Activated T-helper 1 cell treated with anti-CD3 and anti-CD28 coated beads, Interleukin-2, amount 50 U/mL, for 16 hours (primary cell): Measurements from ENCODE around the gene CLIC6.
A peak's percentile ranks its signal among the peaks of the same experiment; 100 is the strongest.

ENCODE experiments used
- DNase-seq, 2 donors: peaks; one replicate each; pipeline ENCODE4 v3.0.0-alpha.2; 2020; ENCODE audit warnings: low read depth in 1 of 2, low spot score in 1 of 2

Gene CLIC6

DNA sequence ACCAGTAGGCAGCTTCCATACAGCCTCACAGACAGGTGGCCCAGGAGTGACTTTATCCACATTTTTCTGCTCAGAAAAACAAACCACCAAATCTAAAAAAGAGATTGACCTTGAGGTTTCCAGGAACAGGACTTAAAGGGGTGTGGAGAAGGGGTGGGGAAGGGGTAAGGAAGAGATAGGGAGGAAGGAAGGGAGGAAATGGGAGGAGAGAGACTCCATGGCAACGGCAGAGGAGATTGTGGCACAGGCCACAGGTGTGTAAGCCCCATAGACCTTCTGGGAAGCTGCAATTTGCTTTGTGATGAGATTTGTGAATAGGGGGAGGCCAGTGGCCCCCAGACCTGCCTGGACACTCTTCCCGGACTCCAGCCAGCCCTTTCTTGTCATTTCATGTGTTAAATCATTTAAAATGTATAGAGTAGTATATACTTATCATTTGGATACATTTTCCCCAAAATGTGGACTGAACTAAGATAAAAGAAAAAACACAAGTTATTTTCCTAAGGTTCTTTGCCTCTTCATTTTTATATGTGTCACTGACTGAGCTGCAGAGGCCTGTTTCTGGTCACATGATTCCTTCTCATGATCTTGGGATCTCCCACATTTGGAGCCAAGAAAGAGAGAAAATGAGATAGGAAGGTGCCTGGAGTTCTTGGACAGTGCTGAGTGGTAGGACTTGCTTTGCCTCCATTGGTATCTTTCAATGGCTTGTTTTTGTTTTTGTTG, 55.5 kb downstream of the CLIC6 start:
- no peak for DNase-seq

DNA sequence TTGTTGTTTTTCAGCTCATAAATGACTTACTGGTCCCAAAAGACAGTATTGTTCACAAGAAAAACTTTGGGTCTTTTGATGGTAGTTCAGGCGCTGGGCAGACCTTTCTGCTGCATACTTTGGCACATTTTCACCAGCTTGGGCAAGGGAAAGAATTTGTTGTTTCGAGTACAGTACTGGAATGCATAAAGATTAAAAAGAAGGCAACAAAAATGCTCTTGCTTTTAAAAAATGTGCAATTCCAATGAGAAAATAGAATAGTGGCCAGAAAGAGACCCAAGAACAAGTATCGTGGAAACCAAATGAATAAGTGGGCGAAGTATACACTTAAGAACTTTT, 56.0 kb downstream of the CLIC6 start:
- DNase-seq, result no peak

DNA sequence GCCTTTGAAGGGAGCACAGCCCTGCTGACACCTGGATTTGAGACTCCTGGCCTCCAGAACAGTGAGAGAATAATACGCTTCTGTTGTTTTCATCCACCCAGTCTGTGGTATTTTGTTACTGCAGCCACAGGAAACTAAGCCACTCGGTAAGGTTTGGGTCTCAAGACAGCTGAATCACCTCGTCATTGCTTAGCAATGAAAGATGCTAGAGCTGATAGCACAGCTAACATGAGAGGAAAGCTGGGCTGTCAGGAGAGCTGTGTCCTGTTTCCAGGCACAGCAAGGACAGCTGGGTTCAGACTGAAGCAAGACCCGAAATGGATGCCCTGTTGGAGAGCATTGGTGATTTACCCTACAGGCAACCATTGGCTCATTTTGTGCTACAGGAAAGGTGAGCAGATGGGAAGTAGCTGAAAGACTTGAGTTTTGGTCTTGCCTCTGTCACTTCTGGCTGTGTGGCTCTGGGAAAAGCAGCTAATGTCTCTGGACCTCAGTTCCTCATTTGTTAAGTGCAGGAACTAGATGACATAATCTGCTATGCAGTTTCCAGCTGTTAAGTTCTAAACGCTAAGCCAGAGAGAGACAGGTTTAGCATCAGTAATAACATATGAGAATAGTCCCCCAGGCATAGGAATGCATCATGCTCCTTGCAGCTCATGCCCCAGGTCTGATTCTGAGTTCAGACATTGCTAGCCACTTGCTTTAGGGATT, 58.0 kb downstream of the CLIC6 start:
- no peak for DNase-seq

DNA sequence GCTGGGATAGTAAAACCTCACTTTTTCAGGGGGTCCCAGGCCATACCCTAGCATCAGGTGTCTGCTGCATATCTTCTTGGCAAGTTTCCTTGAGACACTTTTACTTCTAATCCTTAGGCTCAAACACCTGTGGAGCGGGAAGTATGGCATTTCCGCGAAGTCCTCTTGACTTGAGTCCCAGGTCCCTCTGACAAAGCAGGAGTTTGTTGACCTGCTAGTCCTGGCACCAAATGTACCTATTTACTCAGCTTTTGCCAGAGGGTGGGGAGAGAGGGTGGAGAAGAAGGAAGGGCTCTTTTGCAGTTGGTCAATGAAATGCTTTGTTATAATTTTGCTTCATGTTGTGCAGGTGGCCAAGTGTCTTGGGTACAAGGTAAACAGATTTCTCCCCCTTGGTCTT, 59.7 kb downstream of the CLIC6 start:
- no peak for DNase-seq

DNA sequence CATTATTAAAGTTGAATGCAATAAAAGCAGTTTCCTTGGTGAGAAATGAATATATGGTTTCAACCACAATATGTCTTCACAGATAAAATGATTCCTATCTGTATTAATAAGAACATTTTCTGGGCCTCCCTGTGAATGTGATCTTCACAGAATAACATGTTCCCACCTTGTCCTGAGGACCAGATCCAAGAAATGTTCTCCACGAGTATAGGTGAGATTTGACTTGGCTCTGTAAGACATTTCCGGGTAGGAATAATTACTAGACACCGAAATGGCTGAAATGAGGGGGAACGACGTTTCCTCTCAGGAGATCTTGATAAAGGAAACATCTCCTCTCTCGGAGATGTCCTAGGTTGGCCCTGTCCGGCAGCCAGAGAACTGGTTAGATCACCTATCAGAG, 61.4 kb downstream of the CLIC6 start:
- DNase-seq, result no peak

DNA sequence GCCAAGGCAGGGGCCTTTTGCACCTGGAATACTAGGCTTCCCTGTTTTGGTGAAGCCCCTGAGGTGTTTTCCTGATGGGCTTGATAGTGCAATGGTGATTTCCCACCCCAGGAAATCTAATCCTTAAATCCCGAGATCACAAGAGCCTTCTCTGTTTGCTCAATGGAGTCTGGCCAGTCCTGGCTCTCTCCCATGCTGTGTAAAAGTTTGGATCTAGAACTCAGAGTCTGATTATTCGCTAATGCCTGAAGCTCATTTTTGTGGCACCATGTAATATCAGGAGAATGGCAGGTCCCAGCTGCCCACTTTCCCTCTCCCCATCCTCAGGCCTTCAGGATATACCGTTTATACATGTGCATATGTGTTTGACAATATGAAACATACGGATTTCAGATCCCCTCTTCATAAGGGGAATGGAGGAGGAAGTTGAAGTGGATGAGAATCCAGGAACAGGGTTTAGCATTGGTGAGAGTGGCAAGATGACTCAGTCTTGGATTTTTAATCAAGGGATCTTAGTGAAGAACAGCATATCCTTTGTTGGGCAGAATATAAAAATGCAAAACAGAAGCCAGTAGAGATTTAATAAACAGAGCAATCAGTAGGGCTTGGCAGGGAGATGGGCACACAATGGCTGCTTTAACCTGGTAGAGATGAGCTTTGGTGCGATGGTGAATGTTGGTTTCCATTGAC, 62.1 kb downstream of the CLIC6 start:
- no peak for DNase-seq

DNA sequence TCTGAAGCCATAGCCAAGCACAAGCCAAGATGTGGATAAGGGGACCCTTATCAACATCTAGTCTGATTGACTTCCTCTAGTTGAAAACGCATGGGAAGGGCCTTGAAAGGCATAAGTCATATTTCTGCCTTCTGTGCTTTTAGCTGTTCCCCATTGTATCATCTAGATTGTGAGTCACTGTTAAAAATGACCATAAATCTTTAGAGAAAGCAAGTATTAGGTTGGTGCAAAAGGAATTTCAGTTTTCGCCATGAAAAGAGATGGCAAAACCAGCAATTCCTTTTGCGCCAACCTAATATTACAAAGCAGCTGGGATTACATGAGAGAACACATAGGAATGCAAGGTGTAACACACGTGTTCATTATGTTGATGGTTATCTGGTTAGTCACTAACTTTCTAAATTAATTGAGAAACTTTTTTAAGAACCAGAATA, 63.6 kb downstream of the CLIC6 start:
- DNase-seq, result no peak

DNA sequence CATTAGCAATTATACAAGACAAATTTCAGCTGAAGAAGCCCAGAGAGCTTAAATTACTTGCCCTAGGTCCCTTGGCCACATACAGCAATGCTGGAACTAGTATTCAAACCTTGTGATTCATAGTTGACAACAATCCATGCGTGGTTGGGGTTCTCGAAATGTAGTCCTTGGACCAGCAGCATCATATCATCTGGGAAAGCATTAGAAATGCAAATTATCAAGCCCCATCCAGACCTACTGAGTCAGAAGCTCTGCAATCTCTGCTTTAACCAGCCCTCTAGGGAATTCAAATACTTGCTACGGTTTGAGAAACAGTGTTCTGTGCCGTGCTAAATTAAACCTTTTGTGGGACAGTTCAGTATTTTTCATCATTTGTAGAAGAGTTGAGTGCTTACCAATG, 65.1 kb downstream of the CLIC6 start:
- no peak for DNase-seq

DNA sequence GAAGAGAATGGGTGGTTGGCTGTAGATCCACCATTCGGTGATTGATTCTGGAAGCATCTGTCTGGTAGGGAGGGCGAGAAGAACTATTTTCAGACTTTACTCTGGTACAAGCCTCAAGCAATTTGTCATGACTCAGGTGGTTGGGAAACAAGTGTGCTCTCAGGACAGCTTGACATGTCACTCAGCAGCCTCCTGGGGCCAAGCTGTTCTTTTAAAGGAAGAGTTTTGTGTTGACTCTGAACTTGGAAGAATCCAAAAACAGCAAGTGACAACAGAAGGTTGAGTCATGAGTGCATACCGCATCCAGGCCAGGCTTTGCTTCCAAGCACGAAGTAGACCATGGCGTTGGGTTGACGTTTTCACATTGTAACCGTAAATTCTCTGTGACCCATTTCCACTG, 65.9 kb downstream of the CLIC6 start:
- no peak for DNase-seq

DNA sequence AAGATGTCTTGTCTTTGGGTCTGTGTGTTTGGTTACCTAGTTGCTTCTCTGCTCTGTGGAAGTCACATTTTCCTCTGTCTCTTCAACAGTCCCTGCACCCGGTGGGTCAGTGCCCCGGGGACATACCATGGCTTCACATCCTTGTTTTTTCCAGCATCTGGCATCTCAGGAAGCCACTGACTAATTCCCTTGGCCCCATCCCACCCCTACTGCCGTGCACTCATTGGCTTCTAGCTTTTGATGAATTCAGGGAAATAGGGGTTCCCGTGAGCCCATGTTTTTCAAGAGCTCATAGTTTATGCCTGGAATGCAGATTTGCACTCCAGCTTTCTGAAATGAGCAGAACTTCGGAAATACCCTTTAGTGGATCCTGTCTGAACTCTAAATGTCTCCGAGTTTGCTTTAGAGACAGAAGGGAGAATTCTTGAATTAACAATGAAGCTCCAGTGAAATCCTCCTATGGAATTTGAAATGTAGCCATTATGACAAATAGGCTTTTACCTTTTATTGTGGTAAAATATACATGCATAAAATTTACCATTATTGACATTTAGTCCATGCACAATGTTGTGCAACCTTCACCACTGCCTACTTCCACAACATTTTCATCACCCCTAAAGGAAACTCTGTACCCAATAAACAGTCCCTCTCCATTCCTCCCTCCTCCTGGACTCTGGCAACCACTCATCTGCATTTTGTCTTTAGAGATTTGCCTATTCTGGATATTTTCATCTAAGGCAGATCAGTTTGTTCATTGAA, 67.5 kb downstream of the CLIC6 start:
- DNase-seq, result no peak

DNA sequence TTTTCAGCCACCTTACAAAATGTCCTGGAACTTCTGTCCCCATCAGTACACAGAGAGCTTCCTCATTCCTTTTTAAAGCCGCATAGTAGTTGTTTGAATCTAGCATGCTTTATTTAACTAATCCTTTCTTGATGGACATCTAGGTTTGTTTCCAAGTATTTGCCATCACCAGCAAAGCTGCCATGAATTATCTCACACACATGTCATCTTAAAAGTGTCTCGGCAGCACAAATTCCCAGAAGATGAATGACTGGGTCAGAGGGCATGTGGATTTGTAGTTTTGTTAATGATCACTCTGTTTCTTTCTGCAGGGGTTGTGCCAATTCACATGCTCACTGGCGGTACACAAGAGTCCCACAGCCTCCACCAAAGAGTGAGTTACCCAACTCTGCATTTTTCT, 68.3 kb downstream of the CLIC6 start:
- DNase-seq, result no peak

DNA sequence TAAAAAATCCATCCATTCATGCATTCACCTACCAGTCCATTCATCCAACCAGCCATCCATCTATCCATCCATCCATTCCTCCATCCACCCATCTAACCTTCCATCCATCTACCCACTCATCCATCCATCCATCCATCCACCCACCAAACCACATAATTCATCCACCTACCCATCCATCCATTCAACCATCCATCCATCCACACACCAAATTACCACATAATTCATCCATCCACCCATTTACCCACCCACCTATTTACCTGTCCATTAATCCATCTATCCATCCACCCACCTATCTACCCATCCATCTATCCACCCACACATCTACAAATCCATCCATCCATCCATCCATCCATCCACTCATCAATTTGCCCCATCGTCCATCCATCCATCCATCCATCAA, 71.4 kb downstream of the CLIC6 start:
- DNase-seq, result no peak

DNA sequence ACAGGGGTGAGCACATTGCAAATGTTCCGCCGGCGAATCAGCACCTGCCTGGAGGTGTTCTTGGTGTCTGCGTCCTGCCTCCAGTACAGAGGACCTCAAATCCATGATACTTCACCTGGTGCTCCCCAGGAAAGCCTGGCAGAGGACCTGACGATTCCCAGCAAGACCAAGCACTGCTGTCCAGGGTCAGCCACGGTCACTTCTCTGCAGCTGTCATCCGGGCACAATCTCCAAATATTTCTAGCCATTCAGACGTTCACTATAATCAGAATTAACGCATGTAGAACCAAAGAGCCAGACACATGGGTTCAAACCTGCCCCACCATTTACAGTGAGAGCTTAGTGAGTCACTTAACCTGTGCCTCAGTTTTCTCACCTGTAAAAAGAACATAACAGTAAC, 74.5 kb downstream of the CLIC6 start:
- DNase-seq, result no peak

DNA sequence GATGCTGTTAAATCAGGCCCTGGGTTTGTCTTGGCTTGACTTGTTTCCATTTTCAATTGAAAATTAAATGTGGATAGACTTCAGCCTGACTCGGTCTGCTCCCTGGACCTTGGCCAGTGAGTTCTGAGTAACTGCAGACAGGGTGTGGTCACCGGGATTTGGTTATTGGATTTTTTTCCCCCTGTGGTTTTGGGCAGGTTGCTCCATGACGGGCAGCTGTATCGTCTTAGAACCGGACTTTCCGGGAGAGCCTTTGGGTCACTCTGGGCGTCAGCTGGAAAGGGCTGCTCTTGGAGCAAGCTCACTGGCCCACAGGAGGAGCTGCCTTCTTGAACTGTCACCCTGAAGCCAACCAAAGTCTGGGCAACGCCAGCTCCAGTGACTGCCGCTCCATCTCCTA, 75.0 kb downstream of the CLIC6 start:
- no peak for DNase-seq

DNA sequence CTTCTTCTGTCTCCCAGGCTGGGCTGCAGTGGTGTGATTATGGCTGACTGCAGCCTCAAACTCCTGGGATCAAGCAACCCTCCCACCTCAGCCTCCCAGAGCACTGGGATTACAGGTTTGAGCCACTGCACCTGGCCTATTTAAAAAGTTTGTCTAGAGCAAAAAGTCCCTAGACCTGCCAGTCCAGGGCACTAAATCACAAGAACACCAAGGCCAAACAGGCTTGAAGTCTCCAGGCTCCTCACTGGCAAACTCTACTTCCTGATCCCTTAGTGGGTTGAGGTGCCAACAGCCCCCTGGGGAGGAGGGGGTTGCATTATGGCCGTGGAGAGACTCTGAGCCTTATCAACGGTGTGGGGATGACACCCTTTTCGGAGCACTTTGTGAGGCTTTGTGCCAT, 76.0 kb downstream of the CLIC6 start:
- DNase-seq, result no peak

DNA sequence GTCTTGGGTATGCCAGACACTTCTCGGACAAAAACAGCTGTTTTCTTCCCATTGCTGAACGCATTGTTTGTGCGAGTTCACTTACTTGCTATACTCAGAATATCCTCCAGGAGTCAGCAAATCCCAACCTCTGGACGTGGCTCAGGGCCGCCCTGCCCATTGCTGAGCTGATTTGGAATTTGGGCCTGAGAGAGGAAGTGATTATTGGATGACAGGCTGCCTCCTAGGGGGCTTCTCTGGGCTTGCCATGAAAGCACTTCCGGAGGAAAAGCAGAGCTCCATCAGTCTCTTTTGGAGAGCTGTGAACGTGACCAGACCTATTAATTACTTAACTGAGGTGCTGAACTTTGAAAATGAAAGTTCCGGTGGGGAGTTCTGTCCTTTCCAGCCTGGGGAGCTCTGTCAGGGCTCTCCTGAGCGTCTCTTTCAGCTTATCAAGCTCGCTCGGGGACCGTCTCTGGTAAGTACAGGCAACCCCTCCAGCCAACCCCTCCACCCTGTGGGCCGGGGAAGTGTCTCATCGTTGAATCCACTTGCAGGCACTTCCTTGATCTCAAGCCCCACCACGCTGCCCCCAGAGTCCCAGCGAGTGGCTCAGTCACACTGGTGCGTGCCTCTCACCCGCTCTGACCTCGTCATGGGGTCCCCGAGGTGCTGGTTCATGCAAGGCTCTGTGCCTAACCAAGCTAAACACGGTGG, 76.9 kb downstream of the CLIC6 start:
- peak; percentile 16 to 30 for DNase-seq

DNA sequence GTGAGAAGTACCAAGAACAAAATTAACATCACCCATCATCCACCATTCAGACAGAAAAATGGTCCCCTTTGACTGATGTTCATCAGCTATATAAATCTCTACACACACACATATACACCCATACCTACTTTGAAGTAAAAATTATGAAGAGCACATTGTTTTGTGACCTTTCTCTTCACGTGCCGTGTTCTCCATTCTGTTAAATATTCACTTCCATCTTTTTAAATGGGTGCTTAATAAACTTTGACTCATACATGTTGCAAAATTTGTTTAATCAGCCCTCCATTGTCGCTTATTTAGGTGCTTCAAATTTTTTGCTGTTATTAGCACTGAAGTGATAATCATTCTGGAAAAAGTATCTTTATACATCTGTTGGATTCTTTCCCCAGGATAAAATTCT, 80.1 kb downstream of the CLIC6 start:
- no peak for DNase-seq

DNA sequence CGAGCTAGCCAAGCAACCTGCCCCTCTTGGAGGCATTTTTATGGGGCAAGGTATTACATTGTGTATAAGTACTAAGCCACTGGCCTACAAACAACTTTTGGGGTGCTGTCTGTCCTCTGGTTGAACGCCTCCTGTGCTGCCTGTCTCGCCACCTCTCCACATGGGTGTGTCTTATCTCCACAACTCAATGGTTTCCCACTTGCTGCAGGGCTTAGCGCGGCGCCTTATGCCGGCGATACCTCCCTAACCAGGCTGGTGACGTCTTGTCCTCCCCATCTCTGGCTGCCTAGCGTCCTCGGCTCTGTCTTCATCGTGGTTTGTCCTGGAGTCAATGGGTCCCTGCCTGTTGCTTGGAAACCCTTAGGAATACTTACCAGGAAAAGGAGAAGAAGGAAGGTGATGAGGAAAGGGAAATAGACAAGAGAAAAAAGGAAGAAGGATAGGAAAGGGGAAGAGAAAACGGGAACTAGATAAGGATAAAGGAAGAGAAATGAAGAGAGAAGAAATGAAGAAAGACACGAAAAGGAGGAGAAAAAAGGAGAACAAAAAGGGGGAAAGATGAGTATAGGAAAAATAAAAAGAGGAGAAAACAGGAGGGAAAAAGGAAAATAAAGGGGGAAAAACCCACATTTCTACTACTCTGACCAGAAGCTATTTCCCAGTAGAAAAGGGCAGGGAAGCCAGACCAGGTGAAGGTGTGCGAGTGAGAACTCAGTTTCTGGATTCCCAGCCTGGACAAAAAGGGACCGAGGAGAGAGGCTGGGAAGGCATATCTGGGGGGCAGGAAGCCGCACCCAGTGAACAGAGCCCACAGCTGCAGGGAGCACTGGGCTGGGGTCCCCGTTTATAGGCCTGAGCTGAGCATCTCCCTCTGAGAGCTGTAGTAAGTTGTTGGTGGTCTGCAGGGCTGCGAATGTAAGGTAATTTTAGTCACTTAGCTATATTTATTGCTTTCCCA, 86.2 kb downstream of the CLIC6 start:
- no peak for DNase-seq

DNA sequence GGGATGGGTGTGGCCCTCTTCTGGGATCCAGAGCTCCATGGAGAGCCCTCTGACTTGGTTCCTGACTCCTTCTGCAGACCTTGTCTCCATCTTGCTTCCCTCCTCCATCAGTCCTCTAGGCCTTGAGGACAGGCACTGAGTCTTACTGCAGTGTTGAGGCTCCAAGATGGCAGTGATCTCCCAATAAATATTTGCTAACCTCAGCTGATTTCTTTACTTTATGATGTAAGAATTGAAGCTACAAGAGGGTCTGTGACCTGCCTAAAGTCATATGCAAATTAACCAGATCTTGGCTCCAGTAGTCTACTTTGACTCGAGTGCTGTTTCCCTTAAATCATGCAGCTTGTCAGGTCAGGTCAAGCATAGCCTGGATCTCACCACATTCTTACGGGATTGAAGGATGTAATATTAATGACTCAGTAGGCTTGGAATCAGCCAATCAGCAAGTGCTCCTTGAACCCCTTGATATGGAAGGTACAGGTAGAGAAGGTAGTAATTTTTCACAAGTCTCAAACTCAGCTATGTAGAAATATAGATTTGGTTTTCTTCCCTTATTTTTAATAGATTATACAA, 93.0 kb downstream of the CLIC6 start:
- DNase-seq, result no peak

DNA sequence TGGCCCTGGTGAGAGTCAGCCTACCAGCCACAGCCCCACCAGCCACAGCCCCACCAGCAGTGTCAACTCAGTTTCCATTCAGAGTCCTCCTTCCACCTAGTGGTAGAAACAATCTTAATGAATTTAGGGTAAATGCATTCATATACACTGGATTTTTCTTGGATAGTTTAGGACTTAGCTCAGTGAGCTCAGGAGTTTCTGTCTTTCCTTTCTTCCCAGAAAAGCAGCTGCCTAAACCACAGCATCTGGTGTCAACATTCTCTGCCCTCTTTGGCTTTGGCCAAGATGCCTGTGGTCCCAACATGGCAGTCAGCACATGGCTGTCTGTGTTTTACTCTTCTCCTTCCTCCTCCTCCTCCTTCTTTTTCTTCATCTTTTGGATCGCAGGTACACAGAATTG, 94.0 kb downstream of the CLIC6 start:
- no peak for DNase-seq
